Thymus (tissue), 11 donors: ENCODE measurements around the gene TEPSIN. TPM values are rescaled to one million over a fixed set of nuclear protein-coding genes. Genes with fewer than 3 reads are reported as not detected.

Experiments used
- DNase-seq, 9 donors: peaks; one replicate each; pipeline ENCODE4 v3.0.0-alpha.2; 2013; ENCODE audit warnings: low spot score in 9 of 9, low read depth in 6 of 9, missing footprints in 1 of 9
- H3K27ac ChIP-seq, 2 donors: one replicate each; pipeline ENCODE4 v1.5.1; 2013; ENCODE audit warnings: control low read depth in 1 of 2, low read depth in 1 of 2, low read length in 1 of 2, mild to moderate bottlenecking in 1 of 2, moderate library complexity in 1 of 2
- H3K27me3 ChIP-seq, 2 donors: one replicate each; pipeline ENCODE4 v1.5.1; 2013; ENCODE audit warnings: low read length in 1 of 2; ENCODE audit not compliant: control insufficient read depth in 2 of 2, insufficient read depth in 1 of 2
- H3K36me3 ChIP-seq, 2 donors: one replicate each; pipeline ENCODE4 v1.5.1; 2013; ENCODE audit warnings: low read length in 1 of 2, mild to moderate bottlenecking in 1 of 2, moderate library complexity in 1 of 2; ENCODE audit not compliant: control insufficient read depth in 2 of 2, insufficient read depth in 2 of 2
- H3K4me1 ChIP-seq, 2 donors: one replicate each; pipeline ENCODE4 v1.5.1; 2013; ENCODE audit warnings: low read length in 2 of 2; ENCODE audit not compliant: control insufficient read depth in 2 of 2, insufficient read depth in 2 of 2
- H3K4me3 ChIP-seq, 2 donors: one replicate each; pipeline ENCODE4 v1.5.1; 2013; ENCODE audit warnings: low read length in 2 of 2, control low read depth in 1 of 2, mild to moderate bottlenecking in 1 of 2
- H3K9me3 ChIP-seq, 2 donors: one replicate each; pipeline ENCODE4 v1.5.1; 2013; ENCODE audit warnings: low read length in 1 of 2, mild to moderate bottlenecking in 1 of 2; ENCODE audit not compliant: control insufficient read depth in 2 of 2, insufficient read depth in 1 of 2
- WGBS: extraction: QIAGEN DNeasy Blood & Tissue Kit; methylation state at CpG from one replicate; pipeline ENCODE4 v1.1.7; 2013; 5-methylcytosine and 5-hydroxymethylcytosine counted together
- polyA plus RNA-seq: library from polyadenylated mRNA; stranded (reverse); fragments of 200-250 nt; gene quantifications from one replicate; pipeline ENCODE4 v1.2.3, GENCODE V29; 2013
- total RNA-seq: library from RNA; stranded (reverse); fragments of 120-200 nt; gene quantifications from one replicate; pipeline ENCODE4 v1.2.4, GENCODE V29; 2013
- donor health status: healthy.

Gene TEPSIN
- total and polyA plus RNA-seq, 2 donors: 13.3 to 85.3 TPM

DNA sequence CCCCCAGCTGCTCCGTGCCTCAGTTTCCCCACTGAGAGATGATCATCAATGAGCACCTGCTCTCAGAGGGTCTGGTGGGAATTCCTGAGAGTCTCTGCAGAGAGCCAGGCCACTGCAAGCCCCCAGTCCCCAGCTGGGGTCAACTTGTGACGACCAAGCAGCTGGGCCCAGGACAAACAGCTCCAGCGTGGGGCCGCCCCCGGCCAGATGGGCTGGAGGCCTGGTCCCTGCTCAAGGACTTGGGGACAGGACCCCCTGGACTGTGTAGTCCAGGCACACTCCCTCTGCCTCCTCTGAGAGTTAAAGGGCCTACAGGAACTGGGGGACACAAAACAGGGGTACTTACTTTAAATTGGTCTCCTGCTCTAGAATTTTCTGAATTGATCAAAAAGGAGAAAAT is 56.3 kb downstream of the TEPSIN start:
- no peaks in the 10 kb centered on the region for H3K9me3 ChIP-seq
- H3K4me3 ChIP-seq: no peak overlapping the region
- WGBS: 91% methylated on average over 5 of the region's 5 CpGs
- H3K27me3 ChIP-seq: peaks cover 0 to 24% of the 10 kb centered on the region in 2 donors
- no peaks in the 10 kb centered on the region for H3K4me1 ChIP-seq
- H3K36me3 ChIP-seq: no peaks in the 10 kb centered on the region
- DNase-seq: no peak
- H3K27ac ChIP-seq: no peak overlapping the region

- 97% methylated on average over 19 of the region's 19 CpGs for WGBS
- H3K9me3 ChIP-seq: no peaks in the 10 kb centered on the region
- no peak for DNase-seq
- H3K4me3 ChIP-seq: no peak overlapping the region
- no peaks in the 10 kb centered on the region for H3K36me3 ChIP-seq
- H3K27me3 ChIP-seq: peaks cover 0 to 24% of the 10 kb centered on the region in 2 donors
- no peak overlapping the region for H3K27ac ChIP-seq
- no peaks in the 10 kb centered on the region for H3K4me1 ChIP-seq
Measured at GRCh38 chr17:81181811-81182185, 57.1 kb downstream of the TEPSIN start.

GRCh38 chr17:81180836-81181810 is 57.7 kb downstream of the TEPSIN start:
- 97% methylated on average over 49 of the region's 49 CpGs for WGBS
- no peak for DNase-seq

GRCh38 chr17:81179861-81180260 is 59.0 kb downstream of the TEPSIN start:
- no peaks in the 10 kb centered on the region for H3K4me1 ChIP-seq
- no peak for DNase-seq
- peaks cover 0 to 17% of the 10 kb centered on the region in 2 donors for H3K27me3 ChIP-seq
- 94% methylated on average over 12 of the region's 12 CpGs for WGBS
- no peaks in the 10 kb centered on the region for H3K9me3 ChIP-seq
- no peaks in the 10 kb centered on the region for H3K36me3 ChIP-seq
- no peak overlapping the region for H3K4me3 ChIP-seq
- no peak overlapping the region for H3K27ac ChIP-seq

More at GRCh38 chr17:81180836-81181810, 57.7 kb downstream of the TEPSIN start:
- Histone ChIP-seq H3K4me1 (no peaks in the 10 kb centered on the region), H3K4me3 (no peak overlapping the region), H3K27me3 (peaks cover 0 to 24% of the 10 kb centered on the region in 2 donors), H3K9me3 (no peaks in the 10 kb centered on the region), H3K36me3 (no peaks in the 10 kb centered on the region), H3K27ac (no peak overlapping the region)

DNA sequence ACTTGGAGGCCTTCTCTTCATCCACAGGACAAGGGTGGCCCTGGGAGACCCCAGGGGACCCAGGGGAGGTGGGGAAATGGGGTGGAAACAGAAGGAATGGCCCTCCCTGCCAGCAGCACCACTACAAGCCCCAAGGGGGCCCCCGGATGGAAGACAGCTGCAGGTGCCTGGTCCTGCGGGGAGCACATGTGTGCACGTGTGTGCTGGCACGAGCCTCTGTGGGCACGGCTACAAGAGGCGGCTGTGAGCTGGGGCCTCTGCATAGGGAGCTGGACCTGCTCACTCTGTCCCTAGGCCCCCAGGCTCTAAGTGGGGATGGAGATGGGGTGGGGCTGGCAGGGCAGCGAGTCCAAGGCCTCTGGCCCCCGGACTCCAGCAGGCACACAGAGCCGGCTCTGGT is 59.6 kb downstream of the TEPSIN start:
- Histone ChIP-seq H3K9me3 (no peaks in the 10 kb centered on the region), H3K36me3 (no peaks in the 10 kb centered on the region), H3K27ac (no peak overlapping the region), H3K4me1 (no peaks in the 10 kb centered on the region), H3K4me3 (no peak overlapping the region), H3K27me3 (peaks cover 0 to 11% of the 10 kb centered on the region in 2 donors)
- DNase-seq: no peak
- 93% methylated on average over 9 of the region's 9 CpGs for WGBS

Other genes starting within 250 kb of the TEPSIN start
- 6.3 TPM for gene CHMP6, start 247.2 kb downstream of the TEPSIN start, total RNA-seq
- 30.8 TPM for gene CHMP6, start 247.2 kb downstream of the TEPSIN start, polyA plus RNA-seq
- gene BAIAP2, start 203.9 kb downstream of the TEPSIN start, total RNA-seq: 8.4 TPM
- gene BAIAP2, start 203.9 kb downstream of the TEPSIN start, polyA plus RNA-seq: 23.1 TPM
- not detected for gene PVALEF, start 73.5 kb downstream of the TEPSIN start, total RNA-seq
- 0.02 TPM for gene PVALEF, start 73.5 kb downstream of the TEPSIN start, polyA plus RNA-seq
- 0.24 TPM for gene AATK, start 72.8 kb downstream of the TEPSIN start, total RNA-seq
- gene AATK, start 72.8 kb downstream of the TEPSIN start, polyA plus RNA-seq: 1.9 TPM
- 6.3 TPM for gene CEP131, start 16.1 kb downstream of the TEPSIN start, total RNA-seq
- 13.3 TPM for gene CEP131, start 16.1 kb downstream of the TEPSIN start, polyA plus RNA-seq
- 101 TPM for gene NDUFAF8, start 263 bp upstream of the TEPSIN start, total RNA-seq
- 47.1 TPM for gene NDUFAF8, start 263 bp upstream of the TEPSIN start, polyA plus RNA-seq
- gene SLC38A10, start 56.3 kb upstream of the TEPSIN start, total RNA-seq: 21.0 TPM
- 63.6 TPM for gene SLC38A10, start 56.3 kb upstream of the TEPSIN start, polyA plus RNA-seq
- gene BAHCC1, start 156.4 kb upstream of the TEPSIN start, total RNA-seq: 5.8 TPM
- 7.3 TPM for gene BAHCC1, start 156.4 kb upstream of the TEPSIN start, polyA plus RNA-seq